PFSK-1 (cell line): ENCODE data around the gene C1orf174.

Experiments
- POLR2AphosphoS5 ChIP-seq: IDR thresholded peaks from 2 replicates; pipeline ENCODE4 v1.6.1; 2012; ENCODE audit warnings: low read depth, mild to moderate bottlenecking, control low read depth, low read length, moderate library complexity
- SIN3A ChIP-seq: IDR thresholded peaks from 2 replicates; pipeline ENCODE4 v1.6.1; 2012; ENCODE audit warnings: mild to moderate bottlenecking, low read length, moderate library complexity, borderline replicate concordance; ENCODE audit not compliant: insufficient read depth
- TF ChIP-seq, protein P1 (sequence below), 2 experiments: IDR thresholded peaks; 2 replicates each; pipeline versions ENCODE4 v1.6.1 to v1.8.0; 2011 to 2012; ENCODE audit warnings: low read depth in 2 of 2, low read length in 2 of 2, control low read depth in 1 of 2, inconsistent platforms in 1 of 2, mild to moderate bottlenecking in 1 of 2, moderate library complexity in 1 of 2; ENCODE audit not compliant: insufficient read depth in 1 of 2

DNA sequence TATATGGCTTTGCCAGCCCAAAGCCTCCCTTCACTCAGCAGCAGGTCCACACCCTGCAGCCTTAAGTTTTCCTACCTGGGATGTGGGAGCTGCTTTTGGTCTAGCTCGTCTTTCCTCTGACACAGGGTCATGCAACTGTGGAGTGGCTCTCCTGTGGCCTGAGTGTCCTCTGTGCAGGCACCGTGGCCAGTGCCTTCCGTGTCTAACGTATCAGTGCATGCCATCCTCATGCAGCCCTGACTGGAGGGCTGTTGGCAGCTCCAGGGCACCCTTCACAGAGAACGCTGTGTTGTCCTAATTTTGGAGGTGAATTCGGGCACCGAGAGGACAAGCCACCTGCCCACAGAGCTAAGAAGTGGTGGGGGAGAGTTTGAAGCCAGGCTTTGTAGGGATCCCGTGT is 25.7 kb upstream of the C1orf174 start:
- no peak for TF ChIP-seq POLR2AphosphoS5
- TF ChIP-seq, protein P1, sequence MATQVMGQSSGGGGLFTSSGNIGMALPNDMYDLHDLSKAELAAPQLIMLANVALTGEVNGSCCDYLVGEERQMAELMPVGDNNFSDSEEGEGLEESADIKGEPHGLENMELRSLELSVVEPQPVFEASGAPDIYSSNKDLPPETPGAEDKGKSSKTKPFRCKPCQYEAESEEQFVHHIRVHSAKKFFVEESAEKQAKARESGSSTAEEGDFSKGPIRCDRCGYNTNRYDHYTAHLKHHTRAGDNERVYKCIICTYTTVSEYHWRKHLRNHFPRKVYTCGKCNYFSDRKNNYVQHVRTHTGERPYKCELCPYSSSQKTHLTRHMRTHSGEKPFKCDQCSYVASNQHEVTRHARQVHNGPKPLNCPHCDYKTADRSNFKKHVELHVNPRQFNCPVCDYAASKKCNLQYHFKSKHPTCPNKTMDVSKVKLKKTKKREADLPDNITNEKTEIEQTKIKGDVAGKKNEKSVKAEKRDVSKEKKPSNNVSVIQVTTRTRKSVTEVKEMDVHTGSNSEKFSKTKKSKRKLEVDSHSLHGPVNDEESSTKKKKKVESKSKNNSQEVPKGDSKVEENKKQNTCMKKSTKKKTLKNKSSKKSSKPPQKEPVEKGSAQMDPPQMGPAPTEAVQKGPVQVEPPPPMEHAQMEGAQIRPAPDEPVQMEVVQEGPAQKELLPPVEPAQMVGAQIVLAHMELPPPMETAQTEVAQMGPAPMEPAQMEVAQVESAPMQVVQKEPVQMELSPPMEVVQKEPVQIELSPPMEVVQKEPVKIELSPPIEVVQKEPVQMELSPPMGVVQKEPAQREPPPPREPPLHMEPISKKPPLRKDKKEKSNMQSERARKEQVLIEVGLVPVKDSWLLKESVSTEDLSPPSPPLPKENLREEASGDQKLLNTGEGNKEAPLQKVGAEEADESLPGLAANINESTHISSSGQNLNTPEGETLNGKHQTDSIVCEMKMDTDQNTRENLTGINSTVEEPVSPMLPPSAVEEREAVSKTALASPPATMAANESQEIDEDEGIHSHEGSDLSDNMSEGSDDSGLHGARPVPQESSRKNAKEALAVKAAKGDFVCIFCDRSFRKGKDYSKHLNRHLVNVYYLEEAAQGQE (IDR thresholded peaks at IDR 0.05; ENCODE audit: insufficient read depth in 1 of 2, low read depth in 2 of 2, low read length in 2 of 2) = no peak
- no peak for TF ChIP-seq SIN3A
